K562 (cell line): ENCODE results near the gene RELA. TPM values are rescaled to one million over a fixed set of nuclear protein-coding genes. Genes with fewer than 3 reads are reported as not detected.
A peak's percentile ranks its signal among the peaks of the same experiment; 100 is the strongest.

ENCODE experiments used
- CAMTA2 ChIP-seq: fragments of 250-450 bp; sonication (Bioruptor Pico); conservative IDR thresholded peaks from 2 replicates; pipeline ENCODE4 v1.5.1; 2022
- GATAD2A ChIP-seq: fragments of 450-650 bp; IDR thresholded peaks from 2 replicates; pipeline ENCODE4 v1.6.1; 2017
- JUN ChIP-seq, 2 experiments: sonication (generic) in 1 of 2; formaldehyde crosslinking in 1 of 2; IDR thresholded peaks; 2 replicates each; pipeline versions ENCODE4 v1.6.1 to v1.8.0; 2012 to 2022; ENCODE audit warnings: borderline replicate concordance in 2 of 2, mild to moderate bottlenecking in 2 of 2, improper control_type of control experiment in 1 of 2, low read depth in 1 of 2, low read length in 1 of 2, missing genetic modification reagents in 1 of 2
- KLF1 ChIP-seq: fragments of 450-650 bp; IDR thresholded peaks from 2 replicates; pipeline ENCODE4 v1.6.1; 2016; ENCODE audit warnings: missing genetic modification characterization, missing compliant biosample characterization
- MAZ ChIP-seq, 2 experiments: fragments of 450-650 bp in 1 of 2; sonication (generic) in 1 of 2; formaldehyde crosslinking; IDR thresholded peaks in 1 of 2; conservative IDR thresholded peaks in 1 of 2; 2 replicates each; pipeline versions ENCODE4 v1.4.0 to v1.5.0; 2020; ENCODE audit warnings: mild to moderate bottlenecking in 1 of 2, missing genetic modification reagents in 1 of 2
- NEUROD1 ChIP-seq: fragments of 150-350 bp; IDR thresholded peaks from 2 replicates; pipeline ENCODE4 v1.6.1; 2014; ENCODE audit warnings: borderline replicate concordance, low read length, low read depth; ENCODE audit not compliant: partially characterized antibody
- NFXL1 ChIP-seq: fragments of 450-650 bp; formaldehyde crosslinking; IDR thresholded peaks from 2 replicates; pipeline ENCODE4 v1.4.0; 2021; ENCODE audit warnings: mild to moderate bottlenecking
- NR2F6 ChIP-seq: fragments of 450-650 bp; formaldehyde crosslinking; IDR thresholded peaks from 2 replicates; pipeline ENCODE4 v1.4.0; 2020; ENCODE audit warnings: mild to moderate bottlenecking
- RBM39 ChIP-seq: fragments of 200-400 bp; formaldehyde crosslinking; optimal IDR thresholded peaks from 2 replicates; pipeline ENCODE3; 2018; ENCODE audit warnings: low read depth, low read length
- SIN3A ChIP-seq, 2 experiments: fragments of 150-350 bp in 1 of 2; IDR thresholded peaks; 2 replicates each; pipeline ENCODE4 v1.6.1; 2011 to 2016; ENCODE audit warnings: borderline replicate concordance in 2 of 2, low read depth in 2 of 2, low read length in 2 of 2, mild to moderate bottlenecking in 2 of 2, moderate library complexity in 2 of 2; ENCODE audit not compliant: control insufficient read depth in 1 of 2
- SRF ChIP-seq, 2 experiments: fragments of 250-450, 450-650 bp in 1 of 2; sonication (Bioruptor Pico) in 1 of 2; sonication (generic) in 1 of 2; formaldehyde crosslinking; IDR thresholded peaks; 2 replicates each; pipeline versions ENCODE4 v1.5.0 to v1.5.1; 2020 to 2022; ENCODE audit warnings: mild to moderate bottlenecking in 1 of 2, missing genetic modification reagents in 1 of 2
- ZNF232 ChIP-seq: sonication (generic); formaldehyde crosslinking; IDR thresholded peaks from 2 replicates; pipeline ENCODE4 v1.8.0; 2022; ENCODE audit warnings: mild to moderate bottlenecking, missing genetic modification reagents
- ZNF24 ChIP-seq: fragments of 450-650 bp; IDR thresholded peaks from 2 replicates; pipeline ENCODE4 v1.6.1; 2016
- polyA plus RNA-seq, 8 experiments: library from polyadenylated mRNA; depleted of rRNA in 4 of 8; stranded (reverse) in 5 of 8; unstranded in 3 of 8; fragments of >200 nt; fragmentation: Nextera tagmentation in 2 of 8; fragmentation: Illumina TruSeq in 1 of 8; extraction: Ambion mirVana in 2 of 8; extraction: Trizol in 1 of 8; gene quantifications; 2 replicates each; pipeline versions ENCODE4 v1.2.1 to v1.2.3, GENCODE V29; 2011 to 2014; ENCODE audit warnings: inconsistent platforms in 1 of 8, missing spikeins in 1 of 8
- total RNA-seq, 7 experiments: library from RNA; depleted of rRNA in 6 of 7; stranded (reverse); fragments of >200 nt in 6 of 7; fragmentation: Illumina TruSeq in 2 of 7; extraction: Trizol in 2 of 7; gene quantifications; 2 replicates each; pipeline versions ENCODE4 v1.2.1 to v1.2.3, GENCODE V29; 2011 to 2021; ENCODE audit warnings: low replicate concordance in 1 of 7
- TF ChIP-seq, protein P1 (sequence below): fragments of 450-650 bp; IDR thresholded peaks from 2 replicates; pipeline ENCODE4 v1.6.1; 2017; ENCODE audit warnings: antibody characterized with exemption, mild to moderate bottlenecking
- TF ChIP-seq, protein P2 (sequence below): fragments of 150-350 bp; IDR thresholded peaks from 2 replicates; pipeline ENCODE4 v1.6.1; 2014; ENCODE audit warnings: low read depth, mild to moderate bottlenecking, low read length, borderline replicate concordance
- TF ChIP-seq, protein P3 (sequence below): IDR thresholded peaks from 2 replicates; pipeline ENCODE4 v1.6.1; 2011; ENCODE audit warnings: borderline replicate concordance, low read depth, mild to moderate bottlenecking, moderate library complexity, low read length; ENCODE audit not compliant: insufficient read depth, poor library complexity, severe bottlenecking

The RELA gene
- total and polyA plus RNA-seq, 9 of the 15 experiments (the other 6 are each of a cell fraction or from before 2014, with no cell fraction given) = 6.0 to 67.4 (median 20.6) TPM

GRCh38 chr11:65662799-65663638, at the start of gene RELA (continued):
- TF ChIP-seq ZNF24 (no peak), CAMTA2 (0 out of 2 replicates have a peak, but pooled peaks have one; percentile 33), NEUROD1 (peak; percentile 77), SRF (CRISPR knock-in tag; IDR thresholded peaks at IDR 0.05) (0 out of 4 replicates have a peak, but pooled peaks of 1 of the 2 experiments have one; percentile 40), NFXL1 (CRISPR knock-in tag) (no peak), NR2F6 (no peak), MAZ (CRISPR knock-in tag; conservative IDR thresholded peaks at IDR 0.05 in 1 of 2, IDR thresholded peaks at IDR 0.05 in 1 of 2) (peak; percentile 86 to 95), SIN3A (IDR thresholded peaks at IDR 0.05; ENCODE audit: borderline replicate concordance in 2 of 2, control insufficient read depth in 1 of 2, low read depth in 2 of 2, low read length in 2 of 2) (peak in 1 of 2 experiments; percentile 79; a peak in 2 of 4 replicates), RBM39 (no peak), KLF1 (tag) (no peak), GATAD2A (no peak), JUN (IDR thresholded peaks at IDR 0.05; ENCODE audit: borderline replicate concordance, low read depth, low read length) (peak; percentile 88), JUN (CRISPR knock-in tag; IDR thresholded peaks at IDR 0.05; ENCODE audit: borderline replicate concordance) (peak; percentile 78; the same call in 1 of the 2 replicates), ZNF232 (CRISPR knock-in tag) (no peak)
- TF ChIP-seq, protein P1, sequence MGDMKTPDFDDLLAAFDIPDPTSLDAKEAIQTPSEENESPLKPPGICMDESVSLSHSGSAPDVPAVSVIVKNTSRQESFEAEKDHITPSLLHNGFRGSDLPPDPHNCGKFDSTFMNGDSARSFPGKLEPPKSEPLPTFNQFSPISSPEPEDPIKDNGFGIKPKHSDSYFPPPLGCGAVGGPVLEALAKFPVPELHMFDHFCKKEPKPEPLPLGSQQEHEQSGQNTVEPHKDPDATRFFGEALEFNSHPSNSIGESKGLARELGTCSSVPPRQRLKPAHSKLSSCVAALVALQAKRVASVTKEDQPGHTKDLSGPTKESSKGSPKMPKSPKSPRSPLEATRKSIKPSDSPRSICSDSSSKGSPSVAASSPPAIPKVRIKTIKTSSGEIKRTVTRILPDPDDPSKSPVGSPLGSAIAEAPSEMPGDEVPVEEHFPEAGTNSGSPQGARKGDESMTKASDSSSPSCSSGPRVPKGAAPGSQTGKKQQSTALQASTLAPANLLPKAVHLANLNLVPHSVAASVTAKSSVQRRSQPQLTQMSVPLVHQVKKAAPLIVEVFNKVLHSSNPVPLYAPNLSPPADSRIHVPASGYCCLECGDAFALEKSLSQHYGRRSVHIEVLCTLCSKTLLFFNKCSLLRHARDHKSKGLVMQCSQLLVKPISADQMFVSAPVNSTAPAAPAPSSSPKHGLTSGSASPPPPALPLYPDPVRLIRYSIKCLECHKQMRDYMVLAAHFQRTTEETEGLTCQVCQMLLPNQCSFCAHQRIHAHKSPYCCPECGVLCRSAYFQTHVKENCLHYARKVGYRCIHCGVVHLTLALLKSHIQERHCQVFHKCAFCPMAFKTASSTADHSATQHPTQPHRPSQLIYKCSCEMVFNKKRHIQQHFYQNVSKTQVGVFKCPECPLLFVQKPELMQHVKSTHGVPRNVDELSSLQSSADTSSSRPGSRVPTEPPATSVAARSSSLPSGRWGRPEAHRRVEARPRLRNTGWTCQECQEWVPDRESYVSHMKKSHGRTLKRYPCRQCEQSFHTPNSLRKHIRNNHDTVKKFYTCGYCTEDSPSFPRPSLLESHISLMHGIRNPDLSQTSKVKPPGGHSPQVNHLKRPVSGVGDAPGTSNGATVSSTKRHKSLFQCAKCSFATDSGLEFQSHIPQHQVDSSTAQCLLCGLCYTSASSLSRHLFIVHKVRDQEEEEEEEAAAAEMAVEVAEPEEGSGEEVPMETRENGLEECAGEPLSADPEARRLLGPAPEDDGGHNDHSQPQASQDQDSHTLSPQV = peak; percentile 12; the same call in 1 of the 2 replicates
- TF ChIP-seq, protein P2, sequence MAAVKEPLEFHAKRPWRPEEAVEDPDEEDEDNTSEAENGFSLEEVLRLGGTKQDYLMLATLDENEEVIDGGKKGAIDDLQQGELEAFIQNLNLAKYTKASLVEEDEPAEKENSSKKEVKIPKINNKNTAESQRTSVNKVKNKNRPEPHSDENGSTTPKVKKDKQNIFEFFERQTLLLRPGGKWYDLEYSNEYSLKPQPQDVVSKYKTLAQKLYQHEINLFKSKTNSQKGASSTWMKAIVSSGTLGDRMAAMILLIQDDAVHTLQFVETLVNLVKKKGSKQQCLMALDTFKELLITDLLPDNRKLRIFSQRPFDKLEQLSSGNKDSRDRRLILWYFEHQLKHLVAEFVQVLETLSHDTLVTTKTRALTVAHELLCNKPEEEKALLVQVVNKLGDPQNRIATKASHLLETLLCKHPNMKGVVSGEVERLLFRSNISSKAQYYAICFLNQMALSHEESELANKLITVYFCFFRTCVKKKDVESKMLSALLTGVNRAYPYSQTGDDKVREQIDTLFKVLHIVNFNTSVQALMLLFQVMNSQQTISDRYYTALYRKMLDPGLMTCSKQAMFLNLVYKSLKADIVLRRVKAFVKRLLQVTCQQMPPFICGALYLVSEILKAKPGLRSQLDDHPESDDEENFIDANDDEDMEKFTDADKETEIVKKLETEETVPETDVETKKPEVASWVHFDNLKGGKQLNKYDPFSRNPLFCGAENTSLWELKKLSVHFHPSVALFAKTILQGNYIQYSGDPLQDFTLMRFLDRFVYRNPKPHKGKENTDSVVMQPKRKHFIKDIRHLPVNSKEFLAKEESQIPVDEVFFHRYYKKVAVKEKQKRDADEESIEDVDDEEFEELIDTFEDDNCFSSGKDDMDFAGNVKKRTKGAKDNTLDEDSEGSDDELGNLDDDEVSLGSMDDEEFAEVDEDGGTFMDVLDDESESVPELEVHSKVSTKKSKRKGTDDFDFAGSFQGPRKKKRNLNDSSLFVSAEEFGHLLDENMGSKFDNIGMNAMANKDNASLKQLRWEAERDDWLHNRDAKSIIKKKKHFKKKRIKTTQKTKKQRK = no peak
- TF ChIP-seq, protein P3, sequence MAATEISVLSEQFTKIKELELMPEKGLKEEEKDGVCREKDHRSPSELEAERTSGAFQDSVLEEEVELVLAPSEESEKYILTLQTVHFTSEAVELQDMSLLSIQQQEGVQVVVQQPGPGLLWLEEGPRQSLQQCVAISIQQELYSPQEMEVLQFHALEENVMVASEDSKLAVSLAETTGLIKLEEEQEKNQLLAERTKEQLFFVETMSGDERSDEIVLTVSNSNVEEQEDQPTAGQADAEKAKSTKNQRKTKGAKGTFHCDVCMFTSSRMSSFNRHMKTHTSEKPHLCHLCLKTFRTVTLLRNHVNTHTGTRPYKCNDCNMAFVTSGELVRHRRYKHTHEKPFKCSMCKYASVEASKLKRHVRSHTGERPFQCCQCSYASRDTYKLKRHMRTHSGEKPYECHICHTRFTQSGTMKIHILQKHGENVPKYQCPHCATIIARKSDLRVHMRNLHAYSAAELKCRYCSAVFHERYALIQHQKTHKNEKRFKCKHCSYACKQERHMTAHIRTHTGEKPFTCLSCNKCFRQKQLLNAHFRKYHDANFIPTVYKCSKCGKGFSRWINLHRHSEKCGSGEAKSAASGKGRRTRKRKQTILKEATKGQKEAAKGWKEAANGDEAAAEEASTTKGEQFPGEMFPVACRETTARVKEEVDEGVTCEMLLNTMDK = peak; percentile 0
